HG03108 (cell line): ENCODE data around the gene USH2A.

ENCODE experiments used
- ATAC-seq: cut with Tn5 transposase; IDR thresholded peaks from one replicate; pipeline ENCODE4 v1.9.1; 2021; ENCODE audit warnings: moderate library complexity; ENCODE audit not compliant: unreplicated experiment

Gene USH2A

DNA sequence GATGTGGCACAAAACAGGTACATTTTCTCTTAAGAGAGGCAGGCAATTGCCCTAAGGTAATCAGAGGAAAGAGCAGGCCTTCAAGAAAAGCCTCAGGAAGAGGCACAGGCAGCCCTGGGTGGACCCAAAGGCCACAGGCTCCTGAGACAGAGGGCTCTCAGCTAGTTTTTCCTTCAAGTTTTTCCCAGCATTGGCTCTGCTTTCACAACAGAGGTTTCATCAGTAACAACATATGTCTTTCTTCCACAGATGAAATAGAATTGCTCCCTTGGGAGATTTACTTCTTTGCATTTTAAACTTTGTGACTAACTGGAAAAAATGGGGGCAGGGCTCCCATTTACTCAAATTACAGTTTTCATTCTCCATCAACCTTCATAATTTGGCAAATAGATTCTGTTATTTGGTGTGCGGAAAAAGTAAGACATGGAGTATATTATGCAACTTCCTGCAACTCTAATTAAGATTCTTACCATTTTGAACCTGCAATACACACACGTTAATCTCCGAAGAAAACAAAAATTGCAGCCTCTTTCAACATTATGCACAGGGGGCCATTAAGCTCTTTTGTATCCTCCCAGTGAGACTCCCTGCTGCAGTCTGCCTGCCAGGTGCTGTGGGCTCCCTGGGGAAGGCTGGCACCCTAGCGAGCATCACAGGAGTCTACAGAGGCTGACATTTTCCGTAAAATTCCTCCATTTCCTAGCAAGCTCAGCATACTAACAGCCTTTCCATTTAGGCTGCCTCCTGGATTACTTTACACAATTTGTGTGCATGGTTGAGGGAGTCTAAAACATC lies 282.3 kb downstream of the USH2A start:
- no peak for ATAC-seq

DNA sequence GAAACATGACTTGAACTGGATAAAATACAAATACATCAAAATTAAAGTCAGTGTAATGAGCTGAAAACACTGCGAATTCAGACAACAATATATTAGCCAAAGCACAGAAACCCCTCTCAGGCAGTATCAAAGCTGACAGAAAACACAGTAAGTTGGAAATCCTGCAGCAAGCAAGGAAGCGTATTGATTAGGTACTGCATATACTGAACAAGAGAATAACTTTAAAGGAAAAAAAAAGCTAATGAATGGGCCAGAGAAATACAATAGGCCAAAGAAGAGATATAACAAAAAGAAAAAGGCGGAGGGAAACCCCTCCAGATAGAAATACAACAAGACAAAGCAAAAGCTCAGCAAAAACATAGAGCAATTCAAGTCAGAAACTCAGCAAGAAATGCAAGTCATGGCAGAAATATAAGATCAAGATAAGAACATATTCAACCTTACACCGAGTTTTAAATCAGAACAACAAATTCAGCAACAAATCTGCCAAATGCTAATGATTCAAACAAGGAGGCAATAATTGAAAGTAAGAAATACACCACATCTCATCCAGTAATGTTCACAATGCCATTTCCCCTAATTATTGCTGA lies 299.0 kb downstream of the USH2A start:
- ATAC-seq = no peak

- ATAC-seq = no peak
Measured at GRCh38 chr1:216123446-216124191, 299.6 kb downstream of the USH2A start.

DNA sequence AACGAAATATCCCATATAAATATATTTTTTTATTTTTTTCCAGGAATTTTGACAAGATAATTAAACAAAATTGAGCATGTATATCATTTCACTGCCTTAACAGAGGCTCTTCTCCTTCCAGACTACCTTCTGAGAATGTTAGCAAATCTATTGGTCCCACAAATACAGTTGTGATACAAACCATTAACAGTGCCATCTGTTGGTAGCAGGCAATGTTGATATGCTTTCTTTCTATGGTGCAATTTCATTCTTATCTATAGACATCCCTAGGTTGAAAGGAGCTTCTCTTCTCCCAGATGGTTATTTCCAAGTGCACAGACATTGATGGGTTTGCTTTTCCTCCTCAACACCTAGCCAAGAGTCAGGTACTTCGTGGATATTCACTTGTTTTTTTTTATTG lies 303.6 kb downstream of the USH2A start:
- no peak for ATAC-seq

DNA sequence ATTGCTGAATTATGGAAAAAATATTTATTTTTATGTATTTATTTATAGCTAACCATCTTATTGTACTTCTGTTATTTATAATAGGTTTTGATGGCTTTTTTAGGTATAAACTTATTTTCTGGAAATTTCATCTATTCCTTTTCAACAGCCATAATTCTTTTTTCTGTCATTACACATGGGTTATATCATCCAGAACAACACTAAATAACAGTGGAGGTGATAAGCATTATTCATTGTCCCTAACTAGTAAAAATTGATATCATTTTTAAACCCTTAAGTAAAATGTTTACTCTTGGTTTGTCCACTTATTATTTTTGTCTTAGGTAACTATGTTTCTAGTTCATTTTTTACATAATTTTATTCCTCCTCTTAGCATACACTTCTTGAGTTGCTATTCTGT lies 309.1 kb downstream of the USH2A start:
- ATAC-seq = no peak

GRCh38 chr1:216113181-216113580 lies 310.1 kb downstream of the USH2A start:
- ATAC-seq = no peak

GRCh38 chr1:216111842-216112241 lies 311.4 kb downstream of the USH2A start:
- ATAC-seq = no peak

- ATAC-seq = no peak
Measured at GRCh38 chr1:216095400-216095799, 327.8 kb downstream of the USH2A start.

GRCh38 chr1:216090556-216090955 lies 332.7 kb downstream of the USH2A start:
- no peak for ATAC-seq

GRCh38 chr1:216086678-216087077 lies 336.6 kb downstream of the USH2A start:
- no peak for ATAC-seq

GRCh38 chr1:216081445-216081844 lies 341.8 kb downstream of the USH2A start:
- no peak for ATAC-seq

DNA sequence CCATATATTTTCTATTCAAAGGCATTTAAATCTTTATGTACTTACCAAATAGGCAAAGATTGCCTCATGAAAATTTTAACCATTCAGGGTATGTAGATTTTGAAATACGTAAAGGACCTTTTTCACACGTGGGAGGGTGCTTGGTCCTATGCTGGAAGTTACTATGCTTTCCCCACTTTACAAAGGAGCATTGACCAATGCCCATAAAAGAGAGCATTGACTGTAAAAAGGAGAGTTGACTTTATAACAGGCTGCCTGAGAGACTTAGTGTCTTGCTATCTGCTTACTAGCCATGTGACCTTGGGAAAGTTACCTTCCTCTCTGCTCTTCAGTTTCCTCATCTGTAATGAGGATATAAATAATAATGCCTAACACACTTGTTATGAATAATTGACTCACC lies 346.5 kb downstream of the USH2A start:
- ATAC-seq = no peak

DNA sequence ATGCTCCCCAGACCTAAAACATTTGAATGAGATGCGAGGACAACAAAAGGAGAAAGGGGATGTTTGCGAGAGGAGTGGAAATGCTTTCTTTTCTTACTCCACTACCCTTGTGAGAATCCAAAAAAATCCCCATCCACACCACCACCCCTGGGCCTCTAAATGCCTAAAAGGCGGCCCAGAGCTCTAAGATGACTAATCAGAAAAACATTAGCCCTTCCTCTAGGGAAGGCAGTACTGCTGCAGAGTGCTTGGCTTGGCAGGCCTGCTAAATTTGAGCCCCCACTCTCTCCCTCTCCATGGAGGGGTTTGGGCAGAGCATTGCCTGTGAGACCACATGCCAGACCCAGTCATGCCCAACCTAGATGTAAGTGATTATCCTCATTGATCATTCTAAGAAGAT lies 347.9 kb downstream of the USH2A start:
- ATAC-seq = no peak

GRCh38 chr1:216073793-216074595 lies 349.3 kb downstream of the USH2A start:
- no peak for ATAC-seq

DNA sequence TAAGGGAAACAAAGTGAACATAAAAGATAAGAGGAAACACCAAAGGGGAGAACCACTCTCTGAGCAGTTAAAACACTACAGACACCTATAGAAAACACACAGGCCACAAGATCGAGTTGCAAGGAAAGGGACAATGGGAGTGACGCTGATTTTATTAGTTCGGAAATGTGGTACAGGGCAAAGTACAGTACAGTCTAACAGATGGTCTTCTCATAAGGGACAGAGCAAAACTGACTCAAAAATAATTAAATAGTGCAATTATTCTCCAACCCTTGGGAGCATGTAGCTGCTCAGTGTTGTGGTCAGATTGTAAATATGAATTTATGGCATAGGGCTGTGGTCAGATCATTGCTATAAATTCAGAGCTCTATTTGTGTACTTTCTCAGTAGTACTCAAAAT lies 352.0 kb downstream of the USH2A start:
- no peak for ATAC-seq

- ATAC-seq = no peak
Measured at GRCh38 chr1:216064643-216065042, 358.6 kb downstream of the USH2A start.

DNA sequence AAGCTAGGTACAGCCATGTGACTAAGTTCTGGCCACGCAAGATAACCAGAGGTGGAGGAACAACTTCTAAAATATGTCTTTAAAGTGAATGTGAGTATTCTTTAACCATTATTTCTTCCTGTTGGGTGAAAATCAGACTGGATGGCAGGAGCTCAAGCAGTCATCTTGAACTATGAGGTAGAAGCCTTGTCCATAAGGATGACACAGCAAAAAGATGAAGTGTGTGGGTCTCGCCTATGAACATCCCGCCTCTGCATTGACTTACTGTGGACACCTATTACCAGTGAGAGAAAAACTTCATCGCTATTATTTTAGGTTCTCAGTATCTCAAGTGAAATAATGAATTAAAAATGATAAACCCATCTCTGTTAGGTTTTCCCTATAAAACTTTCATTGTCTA lies 365.3 kb downstream of the USH2A start:
- ATAC-seq = no peak

DNA sequence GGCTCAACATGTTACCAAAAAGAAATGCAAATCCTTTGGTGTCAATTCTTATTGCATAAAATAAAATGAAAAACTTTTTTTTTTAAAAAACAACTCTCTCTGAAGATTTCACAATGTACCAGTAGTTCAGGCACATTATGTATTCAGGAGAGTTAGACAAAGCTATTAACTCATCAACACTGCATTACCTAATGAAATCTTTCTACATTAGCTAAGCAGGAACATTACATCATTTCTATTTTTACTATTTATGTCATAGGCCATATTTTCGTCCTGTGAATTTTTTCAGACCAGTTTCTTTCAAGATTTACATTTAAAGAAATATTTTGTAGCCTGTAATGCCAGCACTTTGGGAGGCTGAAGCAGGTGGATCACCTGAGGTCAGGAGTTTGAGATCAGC lies 366.2 kb downstream of the USH2A start:
- ATAC-seq = no peak

- no peak for ATAC-seq
Measured at GRCh38 chr1:216055004-216055403, 368.2 kb downstream of the USH2A start.

DNA sequence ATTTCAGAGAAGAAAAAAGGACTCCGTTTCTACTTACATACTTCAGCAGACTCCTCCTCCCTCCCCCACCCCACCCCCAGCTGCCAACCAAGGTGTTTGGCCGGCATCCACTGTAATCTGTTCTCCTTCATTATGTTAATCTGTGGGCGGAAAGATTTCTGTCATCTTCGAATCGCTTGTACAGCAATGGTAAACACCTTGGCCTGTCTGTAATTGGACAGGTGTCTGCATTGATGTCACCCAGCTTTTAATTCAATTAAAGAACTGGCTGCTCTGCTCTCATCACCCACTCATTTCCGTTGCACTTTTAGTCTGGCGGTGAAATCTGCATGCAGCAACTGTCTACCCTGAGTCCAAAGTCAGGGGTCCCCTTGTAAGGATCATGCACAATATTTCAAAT lies 368.6 kb downstream of the USH2A start:
- no peak for ATAC-seq

- ATAC-seq = no peak
Measured at GRCh38 chr1:216051071-216051470, 372.2 kb downstream of the USH2A start.
